Ishikawa (cell line): ENCODE data around the gene TGFBI.

Source experiments
- CEBPB ChIP-seq: IDR thresholded peaks from 2 replicates; pipeline ENCODE4 v1.6.1; 2012
- CREB1 ChIP-seq: IDR thresholded peaks from 2 replicates; pipeline ENCODE4 v1.6.1; 2012; ENCODE audit warnings: low read depth
- EGR1 ChIP-seq: IDR thresholded peaks from 2 replicates; pipeline ENCODE4 v1.6.1; 2012
- EP300 ChIP-seq: IDR thresholded peaks from 2 replicates; pipeline ENCODE4 v1.6.1; 2012; ENCODE audit warnings: borderline replicate concordance
- FOXM1 ChIP-seq: IDR thresholded peaks from 2 replicates; pipeline ENCODE4 v1.6.1; 2012; ENCODE audit warnings: low read depth, borderline replicate concordance
- MAX ChIP-seq: IDR thresholded peaks from 2 replicates; pipeline ENCODE4 v1.6.1; 2012
- NFIC ChIP-seq: IDR thresholded peaks from 2 replicates; pipeline ENCODE4 v1.6.1; 2012
- RAD21 ChIP-seq: IDR thresholded peaks from 2 replicates; pipeline ENCODE4 v1.6.1; 2012; ENCODE audit warnings: low read depth
- REST ChIP-seq: IDR thresholded peaks from 2 replicates; pipeline ENCODE4 v1.6.1; 2012; ENCODE audit warnings: low read depth, mild to moderate bottlenecking
- TAF1 ChIP-seq: IDR thresholded peaks from 2 replicates; pipeline ENCODE4 v1.6.1; 2012; ENCODE audit warnings: low read depth, mild to moderate bottlenecking
- TCF12 ChIP-seq: IDR thresholded peaks from 2 replicates; pipeline ENCODE4 v1.6.1; 2012; ENCODE audit warnings: low read depth
- TEAD4 ChIP-seq: IDR thresholded peaks from 2 replicates; pipeline ENCODE4 v1.6.1; 2012
- USF1 ChIP-seq: IDR thresholded peaks from 2 replicates; pipeline ENCODE4 v1.6.1; 2012
- YY1 ChIP-seq: IDR thresholded peaks from 2 replicates; pipeline ENCODE4 v1.6.1; 2012; ENCODE audit warnings: low read depth
- ZBTB7A ChIP-seq: IDR thresholded peaks from 2 replicates; pipeline ENCODE4 v1.6.1; 2012; ENCODE audit warnings: low read depth

Gene TGFBI

GRCh38 chr5:136028090-136028489 lies 698 bp upstream of the TGFBI start:
- no peak for TF ChIP-seq TCF12
- no peak for TF ChIP-seq MAX
- no peak for TF ChIP-seq YY1
- no peak for TF ChIP-seq CREB1
- no peak for TF ChIP-seq RAD21
- no peak for TF ChIP-seq USF1
- no peak for TF ChIP-seq REST
- no peak for TF ChIP-seq EP300
- no peak for TF ChIP-seq EGR1
- TF ChIP-seq FOXM1 = no peak
- no peak for TF ChIP-seq ZBTB7A
- no peak for TF ChIP-seq TAF1
- no peak for TF ChIP-seq CEBPB
- no peak for TF ChIP-seq TEAD4
- no peak for TF ChIP-seq NFIC

DNA sequence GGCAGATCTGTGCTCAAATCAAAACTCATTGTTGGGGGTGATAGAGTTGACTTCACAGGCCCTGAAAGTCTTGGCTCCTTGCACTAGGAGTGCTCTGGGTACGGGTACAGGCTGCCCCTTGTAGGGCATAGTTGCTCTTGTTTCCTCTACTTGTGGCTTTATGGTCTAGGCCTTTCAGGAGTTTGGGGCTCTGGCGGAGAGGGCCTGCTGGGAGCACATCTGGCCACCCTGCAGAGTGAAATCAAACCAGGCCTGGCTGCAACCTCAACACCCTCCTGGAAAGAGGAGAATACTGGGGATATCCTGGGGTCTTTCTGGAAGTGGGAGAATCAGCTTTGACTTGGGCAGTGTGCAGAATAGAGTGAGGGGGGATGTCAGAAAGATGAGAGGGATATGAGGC lies 1.5 kb downstream of the TGFBI start:
- no peak for TF ChIP-seq CREB1
- TF ChIP-seq ZBTB7A = no peak
- no peak for TF ChIP-seq EGR1
- TF ChIP-seq TCF12 = no peak
- no peak for TF ChIP-seq RAD21
- TF ChIP-seq MAX = no peak
- no peak for TF ChIP-seq USF1
- TF ChIP-seq FOXM1 = no peak

- TF ChIP-seq CEBPB = no peak
- TF ChIP-seq NFIC = no peak
- TF ChIP-seq RAD21 = no peak
- no peak for TF ChIP-seq TAF1
Observed at GRCh38 chr5:136030956-136031611, 2.3 kb downstream of the TGFBI start.

DNA sequence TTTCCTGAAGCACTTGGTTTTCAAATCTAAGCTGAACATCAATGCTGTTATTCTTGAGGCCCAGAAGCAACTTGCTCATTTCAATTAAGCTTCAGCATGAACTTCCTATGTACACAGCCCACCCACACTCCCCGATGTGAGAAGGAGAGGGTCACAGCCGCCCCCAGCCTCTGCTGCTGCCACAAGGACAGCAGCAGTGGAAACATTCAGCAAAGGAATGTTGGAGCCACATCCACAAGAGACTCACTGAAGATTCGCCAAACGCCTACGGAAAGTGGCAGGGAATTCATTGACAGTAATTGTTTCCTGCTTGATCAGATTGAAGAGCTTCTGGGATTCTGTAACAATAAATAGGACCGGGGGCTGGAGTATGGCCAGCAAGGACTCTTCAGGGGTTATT lies 2.9 kb downstream of the TGFBI start:
- TF ChIP-seq CEBPB (no peak), YY1 (no peak), NFIC (no peak), EP300 (no peak), EGR1 (no peak), FOXM1 (no peak), TEAD4 (no peak), CREB1 (no peak), ZBTB7A (no peak), USF1 (no peak), TCF12 (no peak)

GRCh38 chr5:136032564-136032963 lies 3.8 kb downstream of the TGFBI start:
- no peak for TF ChIP-seq TAF1
- TF ChIP-seq YY1 = no peak
- no peak for TF ChIP-seq FOXM1
- no peak for TF ChIP-seq EGR1
- TF ChIP-seq ZBTB7A = no peak
- TF ChIP-seq CREB1 = no peak
- no peak for TF ChIP-seq REST
- no peak for TF ChIP-seq USF1
- TF ChIP-seq RAD21 = no peak
- TF ChIP-seq CEBPB = no peak
- no peak for TF ChIP-seq TEAD4
- TF ChIP-seq EP300 = no peak
- no peak for TF ChIP-seq MAX
- TF ChIP-seq NFIC = no peak
- no peak for TF ChIP-seq TCF12
